C4-2B (cell line): ENCODE results near the gene NUBPL.

Experiments
- CTCF ChIP-seq: fragments of 450-650 bp; conservative IDR thresholded peaks from 2 replicates; pipeline ENCODE4 v1.5.1; 2017; ENCODE audit warnings: mild to moderate bottlenecking
- ZFX ChIP-seq: fragments of 450-650 bp; IDR thresholded peaks from 2 replicates; pipeline ENCODE4 v1.6.1; 2017

DNA sequence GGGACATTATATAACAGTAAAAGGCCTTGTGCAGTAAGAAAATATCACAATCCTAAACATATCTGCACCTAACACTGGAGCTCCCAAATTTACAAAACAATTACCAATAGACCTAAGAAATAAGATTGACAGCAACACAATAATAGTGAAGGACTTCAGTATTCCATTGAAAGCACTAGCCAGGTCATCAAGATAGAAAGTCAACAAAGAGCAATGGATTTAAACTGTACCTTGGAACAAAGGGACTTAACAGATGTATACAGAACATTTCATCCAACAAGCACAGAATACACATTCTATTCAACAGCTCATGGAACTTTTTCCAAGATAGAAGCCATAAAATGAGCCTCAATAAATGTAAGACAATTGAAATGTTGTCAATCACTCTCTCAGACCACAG lies 306.4 kb downstream of the NUBPL start:
- TF ChIP-seq CTCF = no peak
- TF ChIP-seq ZFX = no peak
